Neuron (in vitro differentiated cells): Measurements from ENCODE around the gene GNG7.
"Not testable (repeated sequence)": the region's sequence is repeated elsewhere in the genome, so short reads cannot be mapped to it uniquely, and the experiment has no call there.

Source experiments
- H2AFZ ChIP-seq: one replicate; pipeline ENCODE4 v1.6.1; 2013; ENCODE audit warnings: low read depth, mild to moderate bottlenecking, inconsistent platforms, low read length, moderate library complexity
- H3K27me3 ChIP-seq: one replicate; pipeline ENCODE4 v1.6.1; 2013; ENCODE audit warnings: low read length; ENCODE audit not compliant: insufficient read depth
- H3K36me3 ChIP-seq: one replicate; pipeline ENCODE4 v1.6.1; 2013; ENCODE audit warnings: low read length; ENCODE audit not compliant: insufficient read depth
- H3K4me1 ChIP-seq: one replicate; pipeline ENCODE4 v1.6.1; 2013; ENCODE audit warnings: low read length; ENCODE audit not compliant: insufficient read depth
- H3K4me3 ChIP-seq: 2 replicates; pipeline ENCODE4 v1.5.1; 2013; ENCODE audit warnings: mild to moderate bottlenecking, low read length, moderate library complexity
- H3K9me3 ChIP-seq: one replicate; pipeline ENCODE4 v1.6.1; 2013; ENCODE audit warnings: low read length

GNG7 gene

GRCh38 chr19:2590630-2591399 is 111.7 kb downstream of the GNG7 start:
- Histone ChIP-seq H3K4me1 (no peaks in the 10 kb centered on the region), H3K36me3 (no peaks in the 10 kb centered on the region), H2AFZ (no peak overlapping the region), H3K27me3 (no peaks in the 10 kb centered on the region), H3K4me3 (no peak overlapping the region), H3K9me3 (no peaks in the 10 kb centered on the region)

GRCh38 chr19:2589441-2589840 is 113.1 kb downstream of the GNG7 start:
- no peaks in the 10 kb centered on the region for H3K4me1 ChIP-seq
- H3K4me3 ChIP-seq = no peak overlapping the region
- H2AFZ ChIP-seq = no peak overlapping the region
- H3K36me3 ChIP-seq = no peaks in the 10 kb centered on the region
- H3K27me3 ChIP-seq = no peaks in the 10 kb centered on the region
- H3K9me3 ChIP-seq = no peaks in the 10 kb centered on the region

DNA sequence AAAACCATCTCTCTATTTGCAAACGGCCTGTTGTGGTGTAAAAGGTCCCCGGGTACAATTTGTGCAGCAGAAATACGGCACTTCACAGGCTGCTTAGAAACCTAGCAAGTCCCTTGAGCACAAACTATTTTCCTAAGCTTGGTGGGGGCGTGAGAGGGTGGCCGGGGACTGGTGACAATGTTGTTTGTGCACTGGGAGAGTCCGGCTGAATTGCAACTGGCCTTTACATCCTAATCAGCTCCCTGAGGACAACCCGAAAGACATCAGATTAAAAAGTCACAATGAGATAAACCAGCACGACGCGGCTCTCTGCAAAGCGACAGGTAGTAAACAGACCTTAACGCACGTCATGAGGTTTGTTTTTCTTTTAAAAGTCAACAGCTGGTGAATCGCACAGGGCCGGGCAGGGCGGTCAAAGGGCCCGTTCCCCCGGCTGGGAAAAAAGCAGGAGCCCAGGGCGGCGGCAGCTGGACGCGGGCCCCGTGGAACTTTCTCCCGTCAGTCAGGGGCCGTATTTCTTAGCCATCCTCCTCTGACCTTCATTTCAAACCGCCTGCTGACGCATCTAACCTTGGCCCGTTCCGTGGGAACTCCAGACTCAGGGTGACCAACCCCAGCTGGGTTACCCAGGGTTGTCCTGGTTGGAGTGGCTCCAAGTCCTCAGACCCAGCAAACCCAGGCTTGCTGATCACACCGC is 114.3 kb downstream of the GNG7 start:
- Histone ChIP-seq H3K9me3 (no peaks in the 10 kb centered on the region), H2AFZ (no peak overlapping the region), H3K4me3 (no peak overlapping the region), H3K4me1 (no peaks in the 10 kb centered on the region), H3K36me3 (no peaks in the 10 kb centered on the region), H3K27me3 (no peaks in the 10 kb centered on the region)

DNA sequence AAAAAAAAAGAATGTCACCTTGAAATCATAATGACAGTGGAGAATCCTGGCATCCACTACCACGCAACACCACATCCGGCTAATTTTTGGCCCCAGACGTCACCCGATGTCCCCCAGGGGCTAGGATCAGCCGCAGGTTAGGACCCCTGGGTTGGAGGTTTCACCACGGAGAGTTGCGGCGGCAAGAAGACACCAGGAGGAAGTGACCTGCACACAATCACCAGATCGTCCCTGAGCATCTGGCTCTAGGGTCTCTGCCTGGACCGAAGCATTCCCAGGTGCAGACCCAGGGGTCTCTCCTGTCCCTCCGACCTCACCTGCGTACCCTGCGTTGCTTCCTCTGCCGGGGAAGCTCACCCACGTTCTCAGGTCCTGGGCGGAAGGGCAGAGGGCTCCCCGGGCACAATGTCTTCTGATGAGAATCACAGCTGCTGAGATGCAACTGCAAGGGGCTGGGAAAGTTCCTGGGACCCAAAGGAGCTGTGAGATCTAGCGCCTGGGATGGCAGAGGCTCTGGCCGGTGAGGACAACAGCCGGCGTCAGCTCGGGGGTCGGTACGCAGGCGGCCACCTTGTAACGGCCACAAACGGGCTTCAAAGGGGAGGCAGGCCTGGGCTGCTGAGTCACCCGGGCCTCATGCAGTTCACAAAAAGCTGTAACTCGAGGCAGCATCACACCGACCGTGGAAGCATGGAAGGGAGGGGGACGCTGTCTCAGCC is 115.3 kb downstream of the GNG7 start:
- H3K4me1 ChIP-seq = no peaks in the 10 kb centered on the region
- no peaks in the 10 kb centered on the region for H3K27me3 ChIP-seq
- H3K9me3 ChIP-seq = no peaks in the 10 kb centered on the region
- H3K36me3 ChIP-seq = no peaks in the 10 kb centered on the region
- H2AFZ ChIP-seq = no peak overlapping the region
- no peak overlapping the region for H3K4me3 ChIP-seq

DNA sequence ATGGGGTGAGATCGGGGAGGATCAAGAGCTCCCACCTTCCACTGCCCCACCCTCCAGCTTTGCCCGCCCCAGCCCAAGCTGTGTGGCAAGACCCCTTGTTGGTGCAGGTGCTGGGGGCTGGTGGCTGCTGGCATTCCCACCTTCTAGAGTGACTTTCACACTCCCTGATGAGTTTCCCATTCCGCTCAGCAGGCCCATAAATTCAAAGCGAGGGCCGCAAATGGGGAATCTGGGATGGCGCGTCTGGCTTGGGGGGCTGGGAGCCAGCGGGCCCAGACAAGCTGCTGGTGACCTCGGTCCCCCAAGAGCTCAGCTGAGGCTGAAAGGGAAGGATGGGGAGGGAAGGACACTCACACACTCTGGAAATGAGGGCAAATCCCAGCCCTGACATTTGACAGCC is 116.3 kb downstream of the GNG7 start:
- H3K9me3 ChIP-seq = peaks cover 3% of the 10 kb centered on the region
- H3K36me3 ChIP-seq = no peaks in the 10 kb centered on the region
- no peaks in the 10 kb centered on the region for H3K4me1 ChIP-seq
- no peaks in the 10 kb centered on the region for H3K27me3 ChIP-seq
- H2AFZ ChIP-seq = no peak overlapping the region
- no peak overlapping the region for H3K4me3 ChIP-seq

- Histone ChIP-seq H3K9me3 (peaks cover 3% of the 10 kb centered on the region), H2AFZ (no peak overlapping the region), H3K36me3 (no peaks in the 10 kb centered on the region), H3K4me3 (no peak overlapping the region), H3K4me1 (peaks cover 2% of the 10 kb centered on the region), H3K27me3 (no peaks in the 10 kb centered on the region)
Observed at GRCh38 chr19:2584002-2584401, 118.5 kb downstream of the GNG7 start.

GRCh38 chr19:2582984-2583956 is 119.2 kb downstream of the GNG7 start:
- Histone ChIP-seq H2AFZ (no peak overlapping the region), H3K4me3 (no peak overlapping the region), H3K27me3 (no peaks in the 10 kb centered on the region), H3K4me1 (peaks cover 9% of the 10 kb centered on the region), H3K36me3 (no peaks in the 10 kb centered on the region), H3K9me3 (peaks cover 3% of the 10 kb centered on the region)

DNA sequence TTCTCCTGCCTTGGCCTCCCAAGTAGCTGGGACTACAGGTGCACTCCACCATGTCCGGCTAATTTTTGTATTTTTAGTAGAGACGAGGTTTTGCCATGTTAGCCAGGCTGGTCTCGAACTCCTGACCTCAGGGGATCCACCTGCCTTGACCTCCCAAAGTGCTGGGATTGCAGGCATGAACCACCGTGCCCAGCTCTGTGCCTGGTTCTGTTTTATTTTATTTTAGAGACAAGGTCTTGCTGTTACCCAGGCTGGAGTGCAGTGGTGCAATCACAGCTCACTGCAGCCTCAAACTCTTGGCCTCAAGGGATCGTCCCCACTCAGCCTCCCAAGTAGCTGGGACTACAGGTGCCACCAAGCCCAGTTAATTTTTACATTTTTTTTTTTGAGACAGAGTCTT is 122.1 kb downstream of the GNG7 start:
- H3K9me3 ChIP-seq, H3K4me3 ChIP-seq, H3K27me3 ChIP-seq, H2AFZ ChIP-seq, H3K36me3 ChIP-seq: not testable (repeated sequence)
- H3K4me1 ChIP-seq = peaks cover 11% of the 10 kb centered on the region

DNA sequence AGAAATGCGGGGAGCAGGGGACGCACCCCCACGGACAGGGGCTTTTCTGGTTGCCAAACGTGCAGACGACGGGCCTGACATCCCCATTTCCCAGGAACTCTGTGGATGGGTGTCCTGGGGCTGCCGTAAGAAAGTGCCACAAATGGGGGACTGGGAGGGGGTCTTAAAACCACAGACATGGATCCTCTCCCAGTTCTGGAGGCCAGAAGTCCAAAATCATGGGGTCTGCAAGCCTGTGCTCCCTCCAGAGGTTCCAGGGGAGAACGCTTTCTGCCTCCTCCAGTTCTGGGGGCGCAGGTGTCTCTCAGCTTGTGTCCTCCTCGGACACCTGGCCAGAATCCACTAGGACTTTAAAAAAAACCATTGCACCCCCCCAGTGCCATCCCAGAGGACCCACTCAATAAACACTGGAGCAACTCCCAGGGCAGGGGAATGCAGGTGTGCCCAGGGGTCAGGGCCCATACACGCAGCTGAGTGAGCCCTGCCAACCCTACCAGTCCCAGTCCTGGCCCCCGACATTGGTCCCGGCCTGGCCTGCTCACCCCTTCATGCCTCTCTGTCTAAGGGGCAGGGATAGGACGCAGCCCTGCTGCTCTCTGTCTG is 122.7 kb downstream of the GNG7 start:
- H3K36me3 ChIP-seq = no peaks in the 10 kb centered on the region
- H3K4me3 ChIP-seq = no peak overlapping the region
- H3K27me3 ChIP-seq = no peaks in the 10 kb centered on the region
- H3K4me1 ChIP-seq = peaks cover 11% of the 10 kb centered on the region
- H3K9me3 ChIP-seq = peaks cover 3% of the 10 kb centered on the region
- peak overlapping the region; percentile 96 for H2AFZ ChIP-seq

- peak overlapping the region; percentile 96 for H2AFZ ChIP-seq
Observed at GRCh38 chr19:2578901-2579677, 123.4 kb downstream of the GNG7 start.

GRCh38 chr19:2578391-2578890 is 124.1 kb downstream of the GNG7 start:
- H3K36me3 ChIP-seq = no peaks in the 10 kb centered on the region
- H3K4me1 ChIP-seq = peaks cover 11% of the 10 kb centered on the region
- H2AFZ ChIP-seq = peak overlapping the region; percentile 96
- H3K4me3 ChIP-seq = peak overlapping the region; percentile 51
- H3K27me3 ChIP-seq = no peaks in the 10 kb centered on the region
- peaks cover 3% of the 10 kb centered on the region for H3K9me3 ChIP-seq

More at GRCh38 chr19:2578901-2579677, 123.4 kb downstream of the GNG7 start:
- Histone ChIP-seq H3K36me3 (no peaks in the 10 kb centered on the region), H3K4me1 (peaks cover 11% of the 10 kb centered on the region), H3K27me3 (no peaks in the 10 kb centered on the region), H3K4me3 (peak overlapping the region; percentile 51), H3K9me3 (peaks cover 3% of the 10 kb centered on the region)
